Rectal smooth muscle tissue (tissue), 1 donor: Measurements from ENCODE around the gene MMEL1.
"Not testable (repeated sequence)": the region's sequence is repeated elsewhere in the genome, so short reads cannot be mapped to it uniquely, and the experiment has no call there.

Experiments
- H3K27ac ChIP-seq: one replicate; pipeline ENCODE4 v1.7.0; 2013; ENCODE audit warnings: low read depth, low read length, inconsistent platforms
- H3K27me3 ChIP-seq: one replicate; pipeline ENCODE4 v1.7.0; 2013; ENCODE audit warnings: low read length; ENCODE audit not compliant: control insufficient read depth, insufficient read depth
- H3K36me3 ChIP-seq: one replicate; pipeline ENCODE4 v1.7.0; 2013; ENCODE audit warnings: low read length; ENCODE audit not compliant: control insufficient read depth, insufficient read depth
- H3K4me1 ChIP-seq: one replicate; pipeline ENCODE4 v1.7.0; 2013; ENCODE audit warnings: low read length; ENCODE audit not compliant: control insufficient read depth, insufficient read depth
- H3K4me3 ChIP-seq: one replicate; pipeline ENCODE4 v1.7.0; 2013; ENCODE audit warnings: low read length
- H3K9ac ChIP-seq: one replicate; pipeline ENCODE4 v1.7.0; 2013; ENCODE audit warnings: low read length

The MMEL1 gene

DNA sequence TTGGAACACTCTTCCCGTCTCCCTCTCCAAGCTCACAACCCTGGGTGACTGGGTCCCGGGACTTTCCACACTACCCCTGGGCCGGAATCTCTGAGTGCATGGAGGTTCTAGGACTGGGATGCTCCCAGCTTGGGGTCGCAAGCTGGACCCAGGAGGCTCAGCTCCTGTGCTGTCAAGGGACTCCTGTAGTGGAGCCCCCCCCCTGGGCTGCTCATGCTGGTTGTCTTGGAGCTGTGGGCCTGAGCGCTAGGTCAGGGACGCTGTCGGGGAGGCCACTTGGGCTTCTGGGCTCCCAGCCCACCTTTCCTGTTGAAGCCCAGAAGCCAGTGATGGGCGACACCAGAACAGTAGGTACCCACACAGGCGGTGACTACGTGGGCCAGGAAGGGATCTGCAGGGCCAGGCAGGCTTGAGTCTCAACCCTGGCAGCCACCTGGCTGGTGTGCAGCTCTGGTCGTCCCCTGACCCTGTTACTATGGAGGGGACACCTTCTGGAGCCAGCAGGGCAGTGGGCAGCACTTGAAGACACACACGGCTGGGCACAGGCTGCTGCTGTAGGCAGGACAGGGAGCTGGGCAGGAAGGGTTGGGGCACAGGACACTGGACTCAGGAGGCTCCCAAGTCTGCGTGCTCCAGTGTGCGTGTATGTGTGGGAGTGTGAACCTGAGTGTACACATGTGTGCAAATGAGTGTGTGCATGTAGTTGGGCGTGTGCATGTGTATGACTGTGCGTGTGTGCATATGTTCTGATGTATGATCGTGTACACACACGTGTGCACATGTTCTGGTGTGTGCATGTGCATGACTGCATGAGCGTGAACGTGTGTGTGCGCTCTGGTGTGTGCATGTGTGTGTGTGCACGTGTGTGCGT lies 3.0 kb downstream of the MMEL1 start:
- no peaks in the 10 kb centered on the region for H3K36me3 ChIP-seq
- H3K4me1 ChIP-seq = no peaks in the 10 kb centered on the region
- H3K27me3 ChIP-seq = peaks cover 22% of the 10 kb centered on the region
- H3K4me3 ChIP-seq = no peak overlapping the region
- H3K9ac ChIP-seq = no peak overlapping the region
- H3K27ac ChIP-seq = no peak overlapping the region

- no peak overlapping the region for H3K9ac ChIP-seq
- peaks cover 22% of the 10 kb centered on the region for H3K27me3 ChIP-seq
These were observed 3.7 kb downstream of the MMEL1 start for GRCh38 chr1:2628933-2629626.

DNA sequence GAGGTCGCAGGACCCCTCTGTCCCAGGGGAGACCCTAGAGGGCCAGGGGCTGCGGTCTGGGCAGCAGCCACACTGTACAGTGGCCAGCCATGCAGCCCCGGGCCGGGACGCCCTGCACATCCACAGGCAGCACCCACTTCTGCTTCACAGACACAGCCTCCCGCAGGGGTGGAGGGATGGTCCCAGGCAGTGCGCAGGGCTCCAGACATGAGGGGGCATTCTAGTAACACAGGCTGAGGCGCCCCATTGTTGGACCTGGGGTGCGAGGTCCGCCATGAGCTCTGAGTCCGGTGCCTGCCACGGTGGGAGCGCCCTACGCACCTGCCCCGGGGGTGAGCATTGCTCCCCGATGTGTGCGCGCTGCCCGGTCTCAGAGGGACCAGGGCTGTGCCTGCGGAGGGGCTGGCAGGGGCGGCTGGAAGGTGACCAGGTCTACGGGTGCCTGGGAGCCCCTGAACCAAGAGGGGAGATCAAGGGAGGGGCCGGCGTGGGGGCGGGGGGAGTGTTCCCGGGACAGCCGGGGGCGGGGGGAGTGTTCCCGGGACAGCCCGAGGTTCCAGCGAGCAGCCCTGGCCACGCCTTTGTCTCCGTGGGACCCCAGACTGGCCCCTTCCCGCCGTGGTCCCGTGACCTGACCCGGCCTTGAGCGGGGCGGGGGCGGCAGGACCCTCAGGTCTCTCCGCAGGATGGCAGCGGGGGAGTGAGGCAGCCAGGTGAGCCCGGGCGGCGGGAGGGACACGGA lies 4.5 kb downstream of the MMEL1 start:
- peaks cover 22% of the 10 kb centered on the region for H3K27me3 ChIP-seq
- H3K4me3 ChIP-seq = no peak overlapping the region
- H3K4me1 ChIP-seq = no peaks in the 10 kb centered on the region
- no peak overlapping the region for H3K9ac ChIP-seq
- no peaks in the 10 kb centered on the region for H3K36me3 ChIP-seq
- H3K27ac ChIP-seq = no peak overlapping the region

More at GRCh38 chr1:2628933-2629626, 3.7 kb downstream of the MMEL1 start:
- H3K27ac ChIP-seq = no peak overlapping the region
- no peaks in the 10 kb centered on the region for H3K36me3 ChIP-seq
- H3K4me3 ChIP-seq = no peak overlapping the region
- H3K4me1 ChIP-seq = no peaks in the 10 kb centered on the region

DNA sequence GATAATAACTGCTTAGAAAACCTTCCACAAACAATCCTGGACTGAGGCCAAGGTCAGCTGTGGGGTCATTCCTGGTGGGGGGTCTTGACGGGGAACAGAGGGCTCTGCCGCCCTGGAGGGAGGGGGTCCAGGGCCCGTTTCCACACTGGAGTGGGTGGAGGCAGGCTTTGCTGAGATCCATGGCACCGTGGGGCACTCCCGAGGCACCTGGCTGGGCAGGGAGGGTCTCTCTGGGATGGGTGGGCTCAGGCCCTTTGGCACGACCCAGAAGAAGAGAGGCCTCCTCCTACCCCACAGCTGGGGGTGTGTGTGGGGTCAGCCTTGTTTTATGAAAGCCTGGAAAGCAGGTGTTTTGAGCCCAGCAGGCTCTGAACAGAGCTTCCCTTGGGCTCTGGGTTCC lies 5.1 kb downstream of the MMEL1 start:
- no peak overlapping the region for H3K9ac ChIP-seq
- no peak overlapping the region for H3K27ac ChIP-seq
- H3K4me1 ChIP-seq = no peaks in the 10 kb centered on the region
- H3K27me3 ChIP-seq = peaks cover 19% of the 10 kb centered on the region
- H3K36me3 ChIP-seq = no peaks in the 10 kb centered on the region
- H3K4me3 ChIP-seq = no peak overlapping the region

DNA sequence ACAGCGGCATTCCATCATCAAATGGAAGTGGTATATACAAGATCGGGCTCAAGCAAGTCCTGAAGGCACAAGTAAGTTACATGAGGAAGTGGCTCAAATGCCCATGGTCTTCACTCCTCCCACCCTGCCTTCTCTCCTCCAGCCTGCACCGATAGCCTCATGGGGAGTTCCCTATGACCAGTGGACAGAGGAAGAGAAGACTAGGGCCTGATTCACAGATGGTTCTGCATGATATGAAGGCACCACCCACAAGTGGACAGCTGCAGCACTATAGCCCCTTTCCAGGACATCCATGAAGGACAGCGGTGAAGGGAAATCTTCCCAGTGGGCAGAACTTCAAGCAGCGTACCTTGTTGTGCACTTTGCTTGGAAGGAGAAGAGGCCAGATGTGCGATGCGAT lies 7.1 kb downstream of the MMEL1 start:
- peaks cover 19% of the 10 kb centered on the region for H3K27me3 ChIP-seq
- H3K4me3 ChIP-seq, H3K4me1 ChIP-seq, H3K36me3 ChIP-seq, H3K27ac ChIP-seq, H3K9ac ChIP-seq: not testable (repeated sequence)

- Histone ChIP-seq H3K27me3 (peaks cover 18% of the 10 kb centered on the region), H3K9ac (no peak overlapping the region), H3K4me1 (no peaks in the 10 kb centered on the region), H3K27ac (no peak overlapping the region), H3K4me3 (no peak overlapping the region), H3K36me3 (no peaks in the 10 kb centered on the region)
These were observed 7.5 kb downstream of the MMEL1 start for GRCh38 chr1:2625311-2625710.

GRCh38 chr1:2624735-2625300 lies 8.0 kb downstream of the MMEL1 start:
- H3K36me3 ChIP-seq = no peaks in the 10 kb centered on the region
- H3K27me3 ChIP-seq = peaks cover 13% of the 10 kb centered on the region

GRCh38 chr1:2623571-2624337 lies 9.1 kb downstream of the MMEL1 start:
- Histone ChIP-seq H3K27ac (no peak overlapping the region), H3K36me3 (no peaks in the 10 kb centered on the region), H3K27me3 (peaks cover 12% of the 10 kb centered on the region), H3K9ac (no peak overlapping the region), H3K4me3 (no peak overlapping the region), H3K4me1 (no peaks in the 10 kb centered on the region)

More at GRCh38 chr1:2624735-2625300, 8.0 kb downstream of the MMEL1 start:
- no peak overlapping the region for H3K9ac ChIP-seq
- H3K4me3 ChIP-seq = no peak overlapping the region
- no peaks in the 10 kb centered on the region for H3K4me1 ChIP-seq
- H3K27ac ChIP-seq = no peak overlapping the region

GRCh38 chr1:2617971-2618470 lies 14.8 kb downstream of the MMEL1 start:
- Histone ChIP-seq H3K9ac (no peak overlapping the region), H3K4me1 (no peaks in the 10 kb centered on the region), H3K27ac (no peak overlapping the region), H3K4me3 (no peak overlapping the region), H3K27me3 (no peaks in the 10 kb centered on the region), H3K36me3 (no peaks in the 10 kb centered on the region)

DNA sequence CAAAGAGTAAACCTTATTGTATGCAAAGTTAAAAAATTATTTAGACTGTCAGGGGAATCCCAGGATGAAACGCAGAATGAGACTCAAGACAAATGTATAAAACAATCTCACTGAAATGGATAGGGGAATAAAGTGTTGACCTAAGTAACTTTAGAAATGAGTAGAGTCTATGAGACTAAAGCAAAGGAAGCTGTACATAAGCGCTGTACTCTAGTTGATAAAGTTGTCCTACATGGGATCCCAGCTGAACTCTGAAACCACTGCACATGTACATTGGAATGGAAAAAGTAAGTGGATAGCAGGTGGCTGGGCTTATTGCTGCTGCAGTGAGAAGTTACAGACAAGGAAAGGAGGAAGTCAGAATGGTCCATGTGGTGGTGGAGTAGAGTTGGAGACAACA lies 18.7 kb downstream of the MMEL1 start:
- Histone ChIP-seq H3K27ac (no peak overlapping the region), H3K4me3 (no peak overlapping the region), H3K4me1 (no peaks in the 10 kb centered on the region), H3K27me3 (peaks cover 6% of the 10 kb centered on the region), H3K9ac (no peak overlapping the region), H3K36me3 (no peaks in the 10 kb centered on the region)

DNA sequence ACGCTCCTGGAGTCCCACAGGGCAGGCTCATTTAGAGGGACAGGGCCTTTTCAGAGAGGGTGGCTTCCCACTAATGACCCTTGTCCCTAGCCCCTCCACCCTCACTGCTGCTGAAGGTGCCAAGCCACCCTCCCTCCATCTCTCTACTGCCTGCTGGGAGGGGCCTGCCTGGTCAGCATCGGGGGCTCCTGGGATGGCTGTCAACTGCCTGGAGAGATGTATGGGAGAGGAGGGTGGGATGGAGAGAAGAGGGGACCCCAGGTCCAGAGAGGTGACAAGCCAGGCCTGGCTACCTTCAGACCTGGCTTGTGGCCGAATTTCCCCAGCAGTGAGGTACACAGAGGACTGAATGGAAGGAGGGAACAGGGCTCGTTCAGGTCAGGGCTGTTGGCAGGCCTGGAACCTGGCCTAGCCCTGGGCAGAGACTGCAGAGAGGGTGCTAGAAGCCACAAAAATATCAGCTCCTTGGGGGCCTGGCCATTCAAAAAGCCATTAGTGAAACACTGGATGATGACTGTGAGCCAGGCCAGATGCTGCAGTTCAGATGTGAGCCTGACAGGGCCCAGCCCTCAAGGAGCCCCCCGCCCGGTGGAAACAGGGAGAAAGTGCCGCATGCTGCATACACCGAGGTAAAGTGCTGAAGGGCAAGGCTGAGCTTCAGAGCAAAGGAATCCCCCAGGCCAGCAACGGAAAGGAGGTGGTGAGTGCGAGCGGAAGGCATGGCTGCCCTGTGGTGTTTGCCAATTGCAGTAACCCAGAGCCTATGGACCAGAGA lies 20.0 kb downstream of the MMEL1 start:
- Histone ChIP-seq H3K27ac (no peak overlapping the region), H3K36me3 (no peaks in the 10 kb centered on the region), H3K4me3 (no peak overlapping the region), H3K4me1 (no peaks in the 10 kb centered on the region), H3K9ac (no peak overlapping the region), H3K27me3 (peaks cover 6% of the 10 kb centered on the region)
